Measurements from ENCODE around the gene RXFP4.

DNA sequence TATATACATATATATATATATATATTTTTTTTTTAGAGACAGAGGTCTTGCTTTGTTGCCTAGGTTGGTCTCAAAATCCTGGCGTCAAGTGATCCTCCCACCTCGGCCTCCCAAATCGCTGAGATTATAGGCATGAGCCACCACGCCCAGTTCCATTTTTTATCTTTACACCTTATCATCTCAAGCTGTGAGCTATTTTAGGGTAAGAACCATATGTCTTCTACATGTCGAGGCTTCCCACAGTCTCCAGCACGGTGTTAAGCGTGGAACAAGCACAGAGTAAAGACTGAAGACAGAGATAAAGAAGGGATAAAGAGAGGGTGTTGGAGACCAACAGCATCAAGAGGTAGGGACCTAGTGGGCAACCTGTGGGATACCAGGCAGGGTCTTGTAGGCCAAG lies 22.8 kb downstream of the RXFP4 start:
- TF ChIP-seq EP300 (IDR thresholded peaks at IDR 0.05) (no peak), POLR2AphosphoS5 (IDR thresholded peaks at IDR 0.05) (no peak)
- TF ChIP-seq, protein P1, sequence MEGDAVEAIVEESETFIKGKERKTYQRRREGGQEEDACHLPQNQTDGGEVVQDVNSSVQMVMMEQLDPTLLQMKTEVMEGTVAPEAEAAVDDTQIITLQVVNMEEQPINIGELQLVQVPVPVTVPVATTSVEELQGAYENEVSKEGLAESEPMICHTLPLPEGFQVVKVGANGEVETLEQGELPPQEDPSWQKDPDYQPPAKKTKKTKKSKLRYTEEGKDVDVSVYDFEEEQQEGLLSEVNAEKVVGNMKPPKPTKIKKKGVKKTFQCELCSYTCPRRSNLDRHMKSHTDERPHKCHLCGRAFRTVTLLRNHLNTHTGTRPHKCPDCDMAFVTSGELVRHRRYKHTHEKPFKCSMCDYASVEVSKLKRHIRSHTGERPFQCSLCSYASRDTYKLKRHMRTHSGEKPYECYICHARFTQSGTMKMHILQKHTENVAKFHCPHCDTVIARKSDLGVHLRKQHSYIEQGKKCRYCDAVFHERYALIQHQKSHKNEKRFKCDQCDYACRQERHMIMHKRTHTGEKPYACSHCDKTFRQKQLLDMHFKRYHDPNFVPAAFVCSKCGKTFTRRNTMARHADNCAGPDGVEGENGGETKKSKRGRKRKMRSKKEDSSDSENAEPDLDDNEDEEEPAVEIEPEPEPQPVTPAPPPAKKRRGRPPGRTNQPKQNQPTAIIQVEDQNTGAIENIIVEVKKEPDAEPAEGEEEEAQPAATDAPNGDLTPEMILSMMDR (IDR thresholded peaks at IDR 0.05) = no peak
